Common myeloid progenitor, CD34-positive (primary cell): ENCODE data around the gene RHBDL2.

Experiments used
- CTCF ChIA-PET: fragments of 350-600 bp; sonication (Branson Sonifier 250); formaldehyde crosslinking; loops from one replicate; lab custom pipeline; 2021; ENCODE audit warnings: antibody characterized with exemption; lab: Charles Lee
- POLR2A ChIA-PET: fragments of 350-600 bp; sonication (Branson Sonifier 250); formaldehyde crosslinking; loops from one replicate; lab custom pipeline; 2021; ENCODE audit warnings: antibody characterized with exemption; lab: Charles Lee
- DNase-seq, 3 donors: peaks; one replicate each; pipeline versions ENCODE4 v3.0.0 to v3.0.0-alpha.2; 2013
- H3K27ac ChIP-seq, 2 experiments: 1 replicate in 1 of 2; 2 replicates in 1 of 2; pipeline ENCODE4 v1.7.0; 2013; ENCODE audit warnings: inconsistent platforms in 2 of 2, low read length in 2 of 2, mild to moderate bottlenecking in 2 of 2, low read depth in 1 of 2, moderate library complexity in 1 of 2; ENCODE audit not compliant: severe bottlenecking in 2 of 2, insufficient read depth in 1 of 2, poor library complexity in 1 of 2
- H3K27me3 ChIP-seq, 5 experiments: replicated peaks in 2 of 5; 1 replicate in 3 of 5; 2 replicates in 2 of 5; pipeline versions ENCODE4 v1.6.1 to v1.7.0; 2013; ENCODE audit warnings: low read length in 4 of 5, mild to moderate bottlenecking in 2 of 5, moderate library complexity in 2 of 5, inconsistent platforms in 1 of 5; ENCODE audit not compliant: insufficient read depth in 5 of 5, control insufficient read depth in 4 of 5
- H3K36me3 ChIP-seq, 4 experiments: 1 replicate in 2 of 4; 2 replicates in 2 of 4; pipeline versions ENCODE4 v1.6.1 to v1.7.0; 2013; ENCODE audit warnings: low read length in 3 of 4, control low read depth in 1 of 4, mild to moderate bottlenecking in 1 of 4; ENCODE audit not compliant: control insufficient read depth in 4 of 4, insufficient read depth in 4 of 4
- H3K4me1 ChIP-seq, 4 experiments: 1 replicate in 3 of 4; 2 replicates in 1 of 4; pipeline versions ENCODE4 v1.6.1 to v1.7.1; 2013; ENCODE audit warnings: low read length in 3 of 4, mild to moderate bottlenecking in 3 of 4, control low read depth in 1 of 4, inconsistent platforms in 1 of 4, moderate library complexity in 1 of 4; ENCODE audit not compliant: control insufficient read depth in 4 of 4, insufficient read depth in 4 of 4; ENCODE audit errors: control extremely low read depth in 1 of 4
- H3K4me3 ChIP-seq, 7 experiments: 1 replicate in 4 of 7; 2 replicates in 3 of 7; pipeline versions ENCODE4 v1.5.1 to v1.7.0; 2013; ENCODE audit warnings: mild to moderate bottlenecking in 7 of 7, low read length in 6 of 7, moderate library complexity in 6 of 7, inconsistent platforms in 2 of 7, low read depth in 2 of 7, control low read depth in 1 of 7; ENCODE audit not compliant: insufficient read depth in 4 of 7, control insufficient read depth in 1 of 7; ENCODE audit errors: extremely low read depth in 1 of 7
- H3K9me3 ChIP-seq, 5 experiments: 1 replicate in 4 of 5; 2 replicates in 1 of 5; pipeline versions ENCODE4 v1.6.1 to v1.7.1; 2013; ENCODE audit warnings: low read length in 4 of 5, mild to moderate bottlenecking in 2 of 5, inconsistent platforms in 1 of 5, low read depth in 1 of 5, moderate library complexity in 1 of 5; ENCODE audit not compliant: control insufficient read depth in 4 of 5, insufficient read depth in 2 of 5; ENCODE audit errors: control extremely low read depth in 1 of 5
- WGBS: methylation state at CpG from one replicate; pipeline ENCODE4 v1.1.5; 2013; ENCODE audit not compliant: insufficient coverage; 5-methylcytosine and 5-hydroxymethylcytosine counted together

Gene RHBDL2

GRCh38 chr1:38932571-38932970 lies 9.1 kb downstream of the RHBDL2 start:
- Histone ChIP-seq H3K27ac (no peak overlapping the region), H3K9me3 (no peaks in the 10 kb centered on the region), H3K4me1 (no peaks in the 10 kb centered on the region), H3K27me3 (no peaks in the 10 kb centered on the region), H3K36me3 (no peaks in the 10 kb centered on the region), H3K4me3 (no peak overlapping the region)
- DNase-seq = no peak
- 95% methylated on average over 7 of the region's 7 CpGs for WGBS
- ChIA-PET POLR2A (interaction anchor here (0.7 kb wide), 1 partner anchor 31 kb away, joined by 3 read pairs; no protein-coding TSS in a partner anchor), CTCF (no interaction called here)

GRCh38 chr1:38929476-38929875 lies 12.2 kb downstream of the RHBDL2 start:
- no peaks in the 10 kb centered on the region for H3K36me3 ChIP-seq
- CTCF ChIA-PET = no interaction called here
- POLR2A ChIA-PET = no interaction called here
- no peak overlapping the region for H3K4me3 ChIP-seq
- no peaks in the 10 kb centered on the region for H3K9me3 ChIP-seq
- DNase-seq = no peak
- H3K27me3 ChIP-seq = no peaks in the 10 kb centered on the region
- H3K27ac ChIP-seq = no peak overlapping the region
- H3K4me1 ChIP-seq = no peaks in the 10 kb centered on the region
- WGBS = 100% methylated on average over 2 of the region's 6 CpGs

GRCh38 chr1:38929054-38929453 lies 12.6 kb downstream of the RHBDL2 start:
- no peak overlapping the region for H3K4me3 ChIP-seq
- H3K36me3 ChIP-seq = no peaks in the 10 kb centered on the region
- ChIA-PET CTCF (no interaction called here), POLR2A (no interaction called here)
- no peaks in the 10 kb centered on the region for H3K9me3 ChIP-seq
- no peak for DNase-seq
- H3K4me1 ChIP-seq = no peaks in the 10 kb centered on the region
- no peaks in the 10 kb centered on the region for H3K27me3 ChIP-seq
- 98% methylated on average over 6 of the region's 8 CpGs for WGBS
- no peak overlapping the region for H3K27ac ChIP-seq

- Histone ChIP-seq H3K4me3 (no peak overlapping the region), H3K36me3 (no peaks in the 10 kb centered on the region), H3K27me3 (no peaks in the 10 kb centered on the region), H3K4me1 (no peaks in the 10 kb centered on the region), H3K27ac (no peak overlapping the region), H3K9me3 (no peaks in the 10 kb centered on the region)
- WGBS = 80% methylated on average over 1 of the region's 3 CpGs
- DNase-seq = no peak
- ChIA-PET POLR2A (no interaction called here), CTCF (no interaction called here)
Observed at GRCh38 chr1:38926091-38926490, 15.5 kb downstream of the RHBDL2 start.

- no peak for DNase-seq
- no peak overlapping the region for H3K4me3 ChIP-seq
- no peaks in the 10 kb centered on the region for H3K9me3 ChIP-seq
- no peak overlapping the region for H3K27ac ChIP-seq
- H3K36me3 ChIP-seq = no peaks in the 10 kb centered on the region
- WGBS = 100% methylated on average over 2 of the region's 2 CpGs
- H3K4me1 ChIP-seq = no peaks in the 10 kb centered on the region
- ChIA-PET CTCF (no interaction called here), POLR2A (no interaction called here)
- H3K27me3 ChIP-seq = no peaks in the 10 kb centered on the region
Observed at GRCh38 chr1:38925391-38925790, 16.2 kb downstream of the RHBDL2 start.

- no peak for DNase-seq
- H3K27ac ChIP-seq = no peak overlapping the region
- no peaks in the 10 kb centered on the region for H3K9me3 ChIP-seq
- no peaks in the 10 kb centered on the region for H3K4me1 ChIP-seq
- H3K27me3 ChIP-seq = no peaks in the 10 kb centered on the region
- ChIA-PET CTCF (no interaction called here), POLR2A (no interaction called here)
- H3K4me3 ChIP-seq = no peak overlapping the region
- WGBS = 100% methylated on average over 1 of the region's 3 CpGs
- no peaks in the 10 kb centered on the region for H3K36me3 ChIP-seq
Observed at GRCh38 chr1:38923607-38924006, 18.0 kb downstream of the RHBDL2 start.

- no CpG with 5 or more reads among the region's 3 CpGs for WGBS
- Histone ChIP-seq H3K36me3 (peaks cover 0 to 5% (median 0%) of the 10 kb centered on the region in 4 experiments), H3K4me3 (no peak overlapping the region), H3K27me3 (no peaks in the 10 kb centered on the region), H3K4me1 (no peaks in the 10 kb centered on the region), H3K27ac (no peak overlapping the region), H3K9me3 (no peaks in the 10 kb centered on the region)
- ChIA-PET CTCF (interaction anchor here (0.8 kb wide), 1 partner anchor 46 kb away, joined by 4 read pairs; the partner anchor contains the start of gene MYCBP), POLR2A (no interaction called here)
- DNase-seq = no peak
Observed at GRCh38 chr1:38919130-38919529, 22.5 kb downstream of the RHBDL2 start.
